ENCODE results near the gene SUN1.
A peak's percentile ranks its signal among the peaks of the same experiment; 100 is the strongest.
"Not testable (repeated sequence)": the region's sequence is repeated elsewhere in the genome, so short reads cannot be mapped to it uniquely, and the experiment has no call there.

Gene SUN1, protein sequence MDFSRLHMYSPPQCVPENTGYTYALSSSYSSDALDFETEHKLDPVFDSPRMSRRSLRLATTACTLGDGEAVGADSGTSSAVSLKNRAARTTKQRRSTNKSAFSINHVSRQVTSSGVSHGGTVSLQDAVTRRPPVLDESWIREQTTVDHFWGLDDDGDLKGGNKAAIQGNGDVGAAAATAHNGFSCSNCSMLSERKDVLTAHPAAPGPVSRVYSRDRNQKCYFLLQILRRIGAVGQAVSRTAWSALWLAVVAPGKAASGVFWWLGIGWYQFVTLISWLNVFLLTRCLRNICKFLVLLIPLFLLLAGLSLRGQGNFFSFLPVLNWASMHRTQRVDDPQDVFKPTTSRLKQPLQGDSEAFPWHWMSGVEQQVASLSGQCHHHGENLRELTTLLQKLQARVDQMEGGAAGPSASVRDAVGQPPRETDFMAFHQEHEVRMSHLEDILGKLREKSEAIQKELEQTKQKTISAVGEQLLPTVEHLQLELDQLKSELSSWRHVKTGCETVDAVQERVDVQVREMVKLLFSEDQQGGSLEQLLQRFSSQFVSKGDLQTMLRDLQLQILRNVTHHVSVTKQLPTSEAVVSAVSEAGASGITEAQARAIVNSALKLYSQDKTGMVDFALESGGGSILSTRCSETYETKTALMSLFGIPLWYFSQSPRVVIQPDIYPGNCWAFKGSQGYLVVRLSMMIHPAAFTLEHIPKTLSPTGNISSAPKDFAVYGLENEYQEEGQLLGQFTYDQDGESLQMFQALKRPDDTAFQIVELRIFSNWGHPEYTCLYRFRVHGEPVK

DNA sequence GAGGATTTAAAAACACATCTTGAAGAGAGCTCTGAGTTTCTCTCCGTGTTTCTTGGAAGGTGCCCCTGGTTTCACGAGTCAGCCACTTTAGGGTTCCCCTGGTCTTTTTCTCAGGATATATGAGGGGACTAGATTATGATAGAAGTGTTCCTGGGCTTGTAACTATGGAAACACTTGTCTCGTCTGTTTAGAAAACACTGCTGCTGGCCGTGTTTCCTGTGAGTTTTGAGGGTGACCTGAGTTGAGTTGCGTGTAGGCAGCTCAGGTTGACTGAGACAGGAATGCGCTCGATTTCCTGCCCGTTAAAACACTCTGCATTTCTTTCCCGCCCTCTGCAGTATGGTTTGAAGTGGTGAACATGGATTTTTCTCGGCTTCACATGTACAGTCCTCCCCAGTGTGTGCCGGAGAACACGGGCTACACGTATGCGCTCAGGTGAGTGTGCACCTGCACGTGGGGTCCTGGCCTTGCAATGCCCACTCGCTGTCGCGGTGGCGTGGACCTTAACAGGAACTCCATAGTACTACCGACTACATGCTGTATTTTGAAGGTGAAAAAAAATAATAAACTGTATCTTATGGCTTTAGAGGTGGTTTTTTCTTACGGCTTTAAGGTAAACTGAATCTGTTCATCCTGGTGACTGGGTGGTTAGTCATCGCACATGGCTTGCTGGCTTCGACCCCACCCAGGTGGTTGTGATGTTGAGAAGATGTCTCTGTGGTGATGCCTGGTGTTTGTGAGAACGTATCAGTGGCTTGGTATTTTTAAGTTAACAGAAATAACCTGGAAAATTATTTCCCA, at the start of gene SUN1:
TSS of gene SUN1 (plus strand) at position 310 of the 801 bp plus-strand sequence. CDS start at position 359, 49 bp downstream.
- DNase-seq (ENCODE audit: low read depth in 2 of 2): no peak

DNA sequence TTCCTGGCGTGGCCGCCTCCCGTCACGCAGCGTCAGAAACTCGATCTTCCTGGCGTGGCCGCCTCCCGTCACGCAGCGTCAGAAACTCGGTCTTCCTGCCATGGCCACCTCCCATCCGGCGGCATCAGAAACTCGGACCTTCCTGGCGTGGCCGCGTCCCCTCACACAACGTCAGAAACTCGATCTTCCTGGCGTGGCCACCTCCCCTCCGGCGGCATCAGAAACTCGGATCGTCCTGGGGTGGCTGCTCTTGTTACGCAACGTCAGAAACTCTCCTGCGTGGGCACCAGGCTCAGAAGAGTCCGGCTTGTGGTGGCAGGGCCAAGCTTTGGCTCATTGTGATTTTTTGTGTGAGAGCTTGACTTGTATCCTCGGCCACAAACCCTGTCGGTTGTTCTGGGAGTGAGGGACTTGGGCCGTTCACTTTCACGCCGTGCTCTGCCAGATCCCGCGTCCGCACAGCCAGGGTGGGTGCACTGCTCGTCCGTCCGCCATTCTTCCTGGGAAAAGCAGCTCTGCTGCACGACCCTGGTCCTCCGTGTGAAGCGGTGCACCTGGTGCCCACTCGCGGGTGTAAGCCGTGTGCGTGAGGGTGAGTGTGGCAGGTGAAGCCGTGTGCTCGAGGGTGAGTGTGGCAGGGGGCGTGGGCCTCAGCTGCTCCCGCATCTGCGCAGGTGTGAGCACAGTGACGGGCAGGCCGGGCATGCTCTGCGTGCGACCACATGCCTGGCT, 49.4 kb upstream of the SUN1 start:
- DNase-seq (ENCODE audit: low read depth in 2 of 2): no peak

DNA sequence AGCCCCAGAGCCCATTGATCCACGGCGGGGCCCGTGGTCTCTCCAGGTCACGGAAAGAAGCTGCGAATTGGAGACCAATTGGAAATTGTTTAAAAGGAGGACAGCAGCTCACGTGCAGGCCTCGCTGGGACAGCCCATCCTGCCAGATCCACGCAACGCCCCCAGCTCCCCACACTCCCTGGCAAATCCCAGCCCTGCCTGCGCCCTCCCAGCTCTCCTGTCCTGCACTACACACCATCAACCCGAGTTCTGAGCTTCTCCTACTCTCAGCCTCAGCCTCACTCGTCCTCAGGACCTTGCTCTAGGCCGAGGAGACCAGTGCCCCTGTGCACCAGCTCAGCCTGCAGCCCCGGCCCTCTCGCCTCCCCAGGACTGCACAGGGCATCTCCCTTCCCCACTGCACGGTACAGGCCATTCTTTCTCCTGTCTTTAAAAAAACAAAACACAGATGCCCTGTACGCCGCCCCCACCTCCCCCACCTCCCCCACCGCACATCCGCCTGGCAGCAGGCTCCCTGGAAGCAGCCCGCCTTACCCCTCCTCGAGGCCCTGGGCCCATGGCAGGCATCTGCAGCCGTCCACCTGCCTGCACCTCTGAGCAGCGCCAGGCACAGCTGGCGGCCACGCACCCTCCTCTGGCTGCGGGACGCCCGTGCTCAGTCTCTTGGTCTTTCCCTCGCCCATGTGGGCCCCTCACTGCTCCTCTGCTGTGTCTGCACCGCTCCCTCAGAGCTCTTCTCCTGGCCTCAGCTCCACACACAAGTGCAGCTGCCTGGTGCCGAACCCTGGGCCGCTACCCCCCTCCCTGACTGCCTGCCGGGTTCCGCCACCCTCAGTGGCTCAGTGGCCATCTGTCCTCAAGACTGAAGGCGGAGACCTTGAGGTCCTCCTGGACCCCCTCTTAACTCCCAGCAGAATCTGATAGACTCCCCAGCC, 48.5 kb upstream of the SUN1 start:
- no peak for DNase-seq (ENCODE audit: low read depth in 2 of 2)

DNA sequence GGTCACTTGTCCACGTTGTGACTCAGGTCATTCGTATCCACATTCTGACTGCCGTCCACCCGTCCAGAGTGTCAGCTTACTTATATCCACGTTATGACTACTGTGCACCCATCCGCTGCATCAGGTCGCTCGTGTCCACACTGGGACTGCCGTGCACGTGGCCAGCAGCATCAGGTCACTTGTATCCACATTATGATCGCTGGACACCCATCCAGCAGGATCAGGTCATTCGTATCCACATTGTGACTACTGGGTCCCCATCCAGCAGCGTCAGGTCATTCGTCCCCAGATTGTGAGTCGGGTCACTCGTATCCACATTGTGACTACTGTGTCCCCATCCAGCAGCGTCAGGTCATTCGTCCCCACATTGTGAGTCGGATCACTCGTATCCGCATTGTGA, 47.3 kb upstream of the SUN1 start:
- no peak for DNase-seq (ENCODE audit: low read depth in 2 of 2)

DNA sequence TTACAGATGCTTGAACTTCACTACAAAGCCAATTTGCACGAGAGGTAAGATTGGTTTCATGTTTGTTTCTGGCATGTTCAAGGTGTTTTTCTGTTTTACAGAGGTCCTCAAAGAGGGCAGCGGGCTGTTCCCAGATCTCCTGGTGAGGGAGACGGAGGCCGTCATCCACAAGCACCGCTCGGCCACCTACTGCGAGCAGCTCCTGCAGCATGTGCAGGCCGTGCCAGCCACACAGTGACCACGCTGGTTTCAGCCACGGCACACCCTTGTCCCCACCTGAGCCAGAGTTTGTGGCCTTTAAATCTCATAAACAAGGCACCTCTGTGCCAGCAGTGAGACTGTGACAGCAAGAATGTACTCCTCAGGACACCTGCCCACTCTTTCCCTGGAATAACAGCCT, 46.9 kb upstream of the SUN1 start:
- no peak for DNase-seq (ENCODE audit: low read depth in 2 of 2)

DNA sequence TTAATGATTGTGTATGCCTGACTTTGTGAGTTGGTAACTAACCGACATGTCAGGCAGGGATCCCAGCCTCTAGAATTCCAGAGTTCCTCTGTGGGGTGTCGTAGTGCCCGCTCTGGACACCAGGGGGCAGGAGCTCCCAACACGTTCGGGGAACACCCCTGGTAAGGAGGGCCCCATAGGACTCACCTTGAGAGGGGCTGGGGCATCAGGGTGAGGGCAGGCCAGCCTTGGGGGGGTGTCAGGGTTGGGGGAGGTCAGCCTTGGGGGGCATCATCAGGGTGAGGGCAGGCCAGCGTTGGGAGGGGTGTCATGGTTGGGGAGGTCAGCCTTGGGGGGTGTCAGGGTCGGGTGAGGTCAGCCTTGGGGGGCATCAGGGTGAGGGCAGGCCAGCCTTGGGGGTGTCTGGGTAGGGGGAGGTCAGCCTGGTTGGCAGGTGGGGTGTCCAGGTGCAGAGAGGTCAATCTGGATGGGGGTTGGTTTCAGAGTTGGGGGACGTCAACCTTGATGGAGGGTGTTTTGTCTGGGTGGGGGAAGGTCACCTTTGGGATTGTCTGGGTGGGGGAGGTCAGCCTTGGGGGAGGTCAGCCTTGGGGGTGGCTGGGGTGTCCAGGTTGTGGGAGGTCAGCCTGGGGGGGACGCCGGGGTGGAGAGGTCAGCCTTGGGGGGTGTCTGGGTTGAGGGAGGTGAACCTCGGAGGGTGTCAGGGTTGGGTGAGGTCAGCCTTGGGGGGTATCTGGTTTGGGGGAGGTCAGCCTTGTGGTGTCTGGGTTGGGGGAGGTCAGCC, 45.6 kb upstream of the SUN1 start:
- DNase-seq (ENCODE audit: low read depth in 2 of 2): peak; percentile 13 to 16

DNA sequence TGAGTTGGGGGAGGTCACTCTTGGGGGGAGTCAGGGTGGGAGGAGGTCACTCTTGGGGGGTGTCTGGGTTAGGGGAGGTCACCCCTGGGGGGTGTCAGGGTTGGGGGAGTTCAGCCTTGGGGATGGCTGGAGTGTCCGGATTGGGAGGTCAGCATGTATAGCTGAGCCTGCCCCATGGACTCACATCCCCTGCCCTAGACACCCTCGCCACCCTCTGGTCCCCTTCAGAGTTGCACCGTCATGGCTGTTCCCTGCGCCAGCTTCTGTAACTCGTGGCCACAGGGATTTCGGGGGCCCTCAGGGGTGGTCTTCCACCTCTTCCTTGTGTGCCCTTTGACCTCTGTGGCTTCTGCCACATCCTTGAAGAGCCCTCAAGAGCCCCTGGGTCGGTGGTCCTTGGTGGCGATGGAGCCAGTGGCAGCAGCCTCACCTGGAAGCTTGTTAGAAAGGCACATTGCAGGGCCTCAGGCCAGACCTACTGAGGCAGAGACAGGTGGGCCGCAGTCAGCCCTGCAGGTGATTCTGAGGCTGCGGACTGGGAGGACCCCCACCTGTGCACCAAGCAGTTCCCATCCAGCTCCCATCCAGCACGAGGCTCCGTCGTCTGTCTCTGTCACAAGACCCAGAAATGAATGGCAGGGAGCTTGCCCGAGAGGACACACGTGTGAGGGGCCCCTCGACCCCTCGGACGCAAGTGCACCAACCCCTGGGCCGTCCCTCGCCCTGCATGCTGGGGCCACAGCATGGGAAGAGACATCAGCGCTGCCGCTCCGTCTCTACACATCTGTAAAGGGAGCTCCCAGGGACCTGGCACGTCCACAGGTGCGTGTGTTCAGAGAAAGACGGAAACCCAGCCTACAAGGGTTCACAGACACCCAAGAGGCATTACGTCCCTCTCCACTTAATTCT, 44.7 kb upstream of the SUN1 start:
- no peak for DNase-seq (ENCODE audit: low read depth in 2 of 2)

DNA sequence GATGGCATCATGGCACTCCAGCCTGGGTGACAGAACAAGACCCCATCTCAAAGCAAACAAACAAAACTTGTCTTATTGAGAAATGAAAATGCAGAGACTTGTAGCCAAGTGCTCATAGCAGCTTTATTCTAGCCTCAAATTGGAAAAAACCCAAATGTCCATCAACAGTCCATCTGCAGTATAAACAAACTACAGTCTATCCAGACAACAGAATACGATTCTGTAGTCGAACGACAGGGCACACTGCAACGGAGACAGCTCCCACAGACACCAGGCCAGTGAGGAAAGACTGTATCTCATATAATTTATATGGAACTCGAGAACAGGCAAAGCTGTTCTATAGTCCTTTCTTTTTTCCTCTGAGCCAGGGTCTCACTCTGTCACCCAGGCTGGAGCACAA, 40.8 kb upstream of the SUN1 start:
- DNase-seq (ENCODE audit: low read depth in 2 of 2): no peak

DNA sequence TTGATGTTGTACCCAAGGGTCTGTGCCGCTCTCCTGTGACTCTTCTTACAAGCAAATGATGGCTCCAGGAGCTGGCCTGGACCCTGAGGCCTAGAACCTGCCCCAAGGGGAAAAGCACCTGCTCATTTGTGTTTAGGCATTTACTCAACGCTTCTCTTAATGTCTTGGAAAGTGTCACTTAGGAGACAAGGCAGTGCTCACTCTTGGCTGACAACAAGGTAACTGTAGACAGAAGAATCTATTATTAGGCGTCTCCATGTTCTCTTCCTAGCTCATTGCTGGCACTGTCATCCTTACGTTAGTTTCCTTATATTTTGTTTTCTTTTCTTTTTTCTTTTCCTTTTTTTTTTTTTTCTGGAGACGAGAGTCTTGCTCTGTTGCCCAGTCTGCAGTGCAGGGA, 38.1 kb upstream of the SUN1 start:
- no peak for DNase-seq (ENCODE audit: low read depth in 2 of 2)

DNA sequence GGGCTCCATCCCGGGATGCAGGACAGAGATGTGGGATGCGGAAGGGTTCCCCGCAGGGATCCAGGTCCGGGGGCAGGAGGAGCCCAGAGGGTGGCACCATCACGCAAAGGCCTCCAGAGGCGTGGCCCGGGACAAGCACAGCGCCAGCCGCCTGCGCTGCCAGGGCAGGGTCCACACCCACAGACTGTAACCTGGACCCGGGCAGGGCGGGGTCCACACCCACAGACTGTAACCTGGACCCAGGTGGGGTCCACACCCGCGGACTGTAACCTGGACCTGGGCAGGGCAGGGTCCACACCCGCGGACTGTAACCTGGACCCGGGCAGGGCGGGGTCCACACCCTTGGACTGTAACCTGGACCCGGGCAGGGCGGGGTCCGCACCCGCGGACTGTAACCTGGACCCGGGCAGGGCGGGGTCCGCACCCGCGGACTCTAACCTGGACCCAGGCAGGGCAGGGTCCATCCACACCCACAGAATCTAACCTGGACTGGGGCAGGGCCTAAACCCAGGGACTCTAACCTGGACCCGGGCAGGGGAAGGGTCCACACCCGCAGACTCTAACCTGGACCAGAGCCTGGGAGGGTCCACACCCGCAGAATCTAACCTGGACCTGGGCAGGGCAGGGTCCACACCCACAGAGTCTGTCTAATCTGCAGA, 37.5 kb upstream of the SUN1 start:
- DNase-seq (ENCODE audit: low read depth in 2 of 2): no peak

DNA sequence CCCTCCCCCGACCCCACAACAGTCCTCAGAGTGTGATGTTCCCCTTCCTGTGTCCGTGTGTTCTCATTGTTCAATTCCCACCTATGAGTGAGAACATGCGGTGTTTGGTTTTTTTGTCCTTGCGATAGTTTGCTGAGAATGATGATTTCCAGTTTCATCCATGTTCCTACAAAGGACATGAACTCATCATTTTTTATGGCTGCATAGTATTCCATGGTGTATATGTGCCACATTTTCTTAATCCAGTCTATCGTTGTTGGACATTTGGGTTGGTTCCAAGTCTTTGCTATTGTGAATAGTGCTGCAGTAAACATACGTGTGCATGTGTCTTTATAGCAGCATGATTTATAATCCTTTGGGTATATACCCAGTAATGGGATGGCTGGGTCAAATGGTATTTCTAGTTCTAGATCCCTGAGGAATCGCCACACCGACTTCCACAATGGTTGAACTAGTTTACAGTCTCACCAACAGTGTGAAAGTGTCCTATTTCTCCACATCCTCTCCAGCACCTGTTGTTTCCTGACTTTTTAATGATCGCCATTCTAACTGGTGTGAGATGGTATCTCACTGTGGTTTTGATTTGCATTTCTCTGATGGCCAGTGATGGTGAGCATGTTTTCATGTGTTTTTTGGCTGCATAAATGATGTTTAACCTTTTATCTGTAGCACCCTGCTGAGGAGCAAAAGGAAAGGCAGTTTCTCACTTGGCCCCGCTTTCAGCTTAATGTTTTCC, 35.7 kb upstream of the SUN1 start:
- DNase-seq (ENCODE audit: low read depth in 2 of 2): not testable (repeated sequence)

DNA sequence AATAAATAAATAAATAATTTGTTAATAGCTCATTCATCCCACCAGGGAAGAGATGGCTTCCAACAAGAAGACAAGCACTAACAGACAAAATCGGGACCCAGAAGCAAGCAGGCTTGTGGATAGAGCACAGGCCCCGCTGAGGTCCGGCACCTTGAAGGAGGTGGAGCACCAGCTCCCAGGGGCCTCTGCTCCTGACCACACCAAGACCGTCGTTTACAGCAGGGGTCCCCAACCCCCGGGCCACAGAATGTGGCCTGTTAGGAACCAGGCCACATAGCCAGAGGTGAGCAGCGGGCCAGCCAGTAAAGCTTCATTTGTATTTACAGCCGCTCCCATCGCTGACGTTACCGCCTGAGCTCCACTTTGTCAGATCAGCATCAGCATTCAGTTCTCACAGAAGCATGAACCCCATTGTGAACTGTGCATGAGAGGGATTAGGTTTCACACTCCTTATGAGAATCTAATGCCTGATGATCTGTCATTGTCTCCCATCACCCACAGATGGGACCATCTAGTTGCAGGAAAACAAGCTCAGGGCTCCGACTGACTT, 33.3 kb upstream of the SUN1 start:
- DNase-seq (ENCODE audit: low read depth in 2 of 2): no peak

DNA sequence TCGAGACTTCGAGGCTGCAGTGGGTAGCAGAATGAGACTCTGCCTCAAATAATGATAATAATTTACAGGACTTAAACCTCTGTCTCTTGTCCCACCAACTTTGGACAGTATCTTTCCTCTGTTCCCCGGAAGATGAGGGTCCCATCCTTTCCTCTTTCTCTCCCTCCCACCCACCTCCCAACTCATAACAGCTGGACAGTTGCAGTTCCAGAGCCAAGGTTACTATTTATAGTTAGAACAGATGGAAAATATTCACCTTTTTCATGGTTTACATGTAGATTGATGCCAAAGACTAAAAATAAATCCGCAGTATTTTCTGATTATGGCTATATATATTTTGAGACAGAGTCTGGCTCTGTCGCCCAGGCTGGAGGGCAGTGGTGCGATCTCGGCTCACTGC, 31.6 kb upstream of the SUN1 start:
- no peak for DNase-seq (ENCODE audit: low read depth in 2 of 2)

DNA sequence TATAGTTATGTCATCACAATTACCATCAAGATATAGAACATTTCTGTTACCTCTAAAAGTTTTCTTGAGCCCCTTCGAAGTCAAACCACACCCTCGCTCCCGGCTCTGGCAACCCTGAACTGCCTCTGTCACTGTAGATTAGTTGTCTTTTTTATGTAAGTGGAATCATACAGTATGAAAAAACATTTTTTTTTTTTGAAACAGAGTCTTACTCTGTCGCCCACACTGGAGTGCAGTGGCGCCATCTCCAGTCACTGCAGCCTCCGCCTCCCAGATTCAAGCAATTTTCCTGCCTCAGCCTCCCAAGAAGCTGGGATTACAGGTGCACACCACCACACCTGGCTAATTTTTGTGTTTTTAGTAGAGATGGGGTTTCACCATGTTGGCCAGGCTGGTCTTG, 30.9 kb upstream of the SUN1 start:
- DNase-seq (ENCODE audit: low read depth in 2 of 2): not testable (repeated sequence)

DNA sequence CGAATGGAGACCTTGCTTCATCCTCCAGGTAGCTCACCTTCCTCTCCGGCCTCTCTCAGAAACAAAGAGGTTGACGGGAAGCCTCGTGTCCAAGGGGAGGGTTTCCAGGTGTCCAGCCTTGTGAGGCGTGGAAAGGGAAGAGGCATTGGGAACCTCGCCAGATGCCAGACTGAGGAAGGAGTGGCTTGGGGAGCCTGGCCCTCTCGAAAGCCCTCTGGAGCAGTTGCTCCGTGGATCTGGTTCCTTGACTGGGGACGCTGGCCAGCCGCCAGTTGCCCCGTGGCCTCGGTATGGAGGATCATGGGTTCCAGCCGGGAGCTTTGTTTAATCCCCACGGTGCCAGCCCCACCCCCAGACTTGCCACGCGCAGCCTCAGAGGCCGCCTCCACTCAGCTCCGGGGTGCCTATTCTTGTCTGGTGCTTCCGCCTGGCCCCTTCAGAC, 30.3 kb upstream of the SUN1 start:
- DNase-seq (ENCODE audit: low read depth in 2 of 2): no peak

DNA sequence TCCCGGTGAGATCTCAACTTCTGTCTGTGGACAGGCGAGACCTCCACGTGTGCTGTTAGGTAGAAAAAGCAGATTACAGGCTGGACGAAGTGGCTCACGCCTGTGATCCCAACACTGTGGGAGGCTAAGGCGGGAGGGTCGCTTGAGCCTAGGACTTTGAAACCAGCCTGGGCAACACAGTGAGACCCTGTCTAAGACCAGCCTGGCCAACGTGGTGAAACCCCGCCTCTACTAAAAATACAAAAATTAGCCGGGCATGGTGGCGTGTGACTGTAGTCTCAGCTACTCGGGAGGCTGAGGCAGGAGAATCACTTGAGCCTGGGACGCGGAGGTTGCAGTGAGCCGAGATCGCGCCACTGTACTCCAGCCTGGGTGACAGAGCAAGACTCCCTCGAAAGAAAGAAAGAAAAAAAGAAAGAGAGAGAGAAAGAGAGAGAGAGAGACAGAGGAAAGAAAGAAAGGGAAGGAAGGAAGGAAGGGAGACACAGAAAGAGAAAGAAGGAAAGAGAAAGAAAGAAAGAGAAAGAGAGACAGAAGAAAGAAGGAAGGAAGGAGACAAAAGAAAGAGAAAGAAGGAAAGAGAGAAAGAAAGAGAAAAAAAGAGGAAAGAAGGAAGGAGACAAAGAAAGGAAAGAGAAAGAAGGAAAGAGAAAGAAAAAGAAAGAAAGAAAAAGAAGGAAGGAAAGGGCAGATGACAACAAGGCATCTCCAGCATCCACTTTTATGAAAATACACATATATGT, 29.6 kb upstream of the SUN1 start:
- DNase-seq (ENCODE audit: low read depth in 2 of 2): no peak

Measured in fibroblast of skin of left biceps (primary cell).